Measurements from ENCODE around the gene PACRG.

- TF ChIP-seq POLR2A (IDR thresholded peaks at IDR 0.05) (no peak), CTCF (IDR thresholded peaks at IDR 0.05) (no peak)
Measured at GRCh38 chr6:162871966-162872365, 144.2 kb downstream of the PACRG start.

Measured in ovary (tissue), 3 donors.